Astrocyte of the cerebellum (primary cell): ENCODE results near the gene TMEM240.
"Not testable (repeated sequence)": the region's sequence is repeated elsewhere in the genome, so short reads cannot be mapped to it uniquely, and the experiment has no call there.

ENCODE experiments used
- DNase-seq: peaks from one replicate; pipeline ENCODE4 v3.0.0-alpha.2; 2011; ENCODE audit warnings: low read depth
- H3K4me3 ChIP-seq: 2 replicates; pipeline ENCODE4 v1.5.1; 2011; ENCODE audit warnings: mild to moderate bottlenecking, low read depth, low read length, moderate library complexity
- CTCF ChIP-seq: IDR thresholded peaks from 2 replicates; pipeline ENCODE4 v1.5.1; 2012; ENCODE audit warnings: low read length, low read depth, moderate library complexity, mild to moderate bottlenecking; ENCODE audit errors: missing control alignments
- in situ Hi-C: cut with HindIII; loops from 2 replicates; pipeline ENCODE4 v1.10.0; 2017; ENCODE audit warnings: low sequenced_read_pairs

The TMEM240 gene

GRCh38 chr1:1536019-1536937 is 4.1 kb downstream of the TMEM240 start:
- no peak for TF ChIP-seq CTCF
- in situ Hi-C loops, result no loop called here
- no peak for DNase-seq
- no peak overlapping the region for H3K4me3 ChIP-seq

DNA sequence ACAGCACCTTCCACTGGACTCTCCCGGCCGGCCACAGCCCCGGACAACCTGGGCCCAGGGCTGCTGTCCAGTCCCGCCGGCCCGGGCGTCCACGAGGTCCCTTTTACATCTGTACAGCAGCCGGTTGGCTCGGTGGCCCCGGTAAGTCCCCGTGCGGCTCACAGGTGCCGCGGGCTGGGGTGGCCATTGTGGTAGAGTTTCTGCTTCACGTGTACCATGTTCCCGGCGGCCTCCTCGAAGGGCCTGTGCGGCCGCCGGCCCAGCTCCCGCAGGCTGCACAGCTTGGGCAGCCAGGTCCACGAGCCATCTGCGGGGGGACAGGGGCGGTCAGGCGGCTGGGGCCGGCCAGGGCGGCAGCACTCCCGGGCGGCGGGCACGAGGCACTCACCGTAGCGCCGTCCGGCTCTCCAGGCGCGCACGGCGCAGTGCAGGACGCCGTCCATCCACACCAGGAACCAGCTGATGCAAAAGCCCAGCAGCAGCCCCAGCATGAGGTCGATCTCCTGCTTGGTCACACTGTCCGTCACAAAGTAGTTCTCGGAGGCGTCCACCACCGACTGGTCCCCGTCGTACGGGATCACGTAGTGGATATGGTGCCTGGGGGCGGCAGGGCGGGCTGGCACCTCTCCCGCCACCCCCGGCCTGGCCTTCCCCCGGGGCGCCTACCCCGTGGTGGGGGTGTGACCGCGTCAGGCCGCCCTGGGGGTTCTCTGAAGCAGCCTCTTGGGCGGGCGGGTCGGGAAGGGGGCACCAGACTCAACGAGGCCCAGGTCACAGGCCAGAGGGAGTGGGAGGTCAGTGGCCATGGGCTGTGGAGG is 5.0 kb downstream of the TMEM240 start:
- in situ Hi-C loops, result no loop called here
- no peak for DNase-seq
- H3K4me3 ChIP-seq, result no peak overlapping the region
- no peak for TF ChIP-seq CTCF

- DNase-seq, result no peak
- in situ Hi-C loops, result no loop called here
- H3K4me3 ChIP-seq, result no peak overlapping the region
- TF ChIP-seq CTCF, result no peak
These were observed 5.8 kb downstream of the TMEM240 start for GRCh38 chr1:1534401-1535154.

DNA sequence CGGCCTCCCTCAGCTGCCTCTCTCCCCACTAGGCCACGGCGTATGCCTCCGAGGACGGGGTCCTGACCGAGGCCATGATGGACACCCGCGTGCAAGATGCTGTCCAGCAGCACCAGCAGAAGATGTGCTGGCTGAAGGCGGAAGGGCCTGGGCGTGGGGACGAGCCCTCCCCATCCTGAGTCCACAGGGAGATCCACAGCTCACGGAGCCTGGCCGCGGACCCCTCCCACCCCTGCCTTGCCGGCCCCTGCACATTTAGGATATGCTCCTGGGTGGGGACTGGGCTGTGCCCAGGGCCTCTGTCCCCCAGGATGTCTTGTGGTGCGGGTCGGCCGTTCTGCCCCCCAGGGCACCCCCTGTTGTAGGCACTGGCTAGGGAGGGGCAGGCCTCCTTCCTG is 6.5 kb downstream of the TMEM240 start:
- H3K4me3 ChIP-seq, in situ Hi-C loops, DNase-seq: not testable (repeated sequence)

DNA sequence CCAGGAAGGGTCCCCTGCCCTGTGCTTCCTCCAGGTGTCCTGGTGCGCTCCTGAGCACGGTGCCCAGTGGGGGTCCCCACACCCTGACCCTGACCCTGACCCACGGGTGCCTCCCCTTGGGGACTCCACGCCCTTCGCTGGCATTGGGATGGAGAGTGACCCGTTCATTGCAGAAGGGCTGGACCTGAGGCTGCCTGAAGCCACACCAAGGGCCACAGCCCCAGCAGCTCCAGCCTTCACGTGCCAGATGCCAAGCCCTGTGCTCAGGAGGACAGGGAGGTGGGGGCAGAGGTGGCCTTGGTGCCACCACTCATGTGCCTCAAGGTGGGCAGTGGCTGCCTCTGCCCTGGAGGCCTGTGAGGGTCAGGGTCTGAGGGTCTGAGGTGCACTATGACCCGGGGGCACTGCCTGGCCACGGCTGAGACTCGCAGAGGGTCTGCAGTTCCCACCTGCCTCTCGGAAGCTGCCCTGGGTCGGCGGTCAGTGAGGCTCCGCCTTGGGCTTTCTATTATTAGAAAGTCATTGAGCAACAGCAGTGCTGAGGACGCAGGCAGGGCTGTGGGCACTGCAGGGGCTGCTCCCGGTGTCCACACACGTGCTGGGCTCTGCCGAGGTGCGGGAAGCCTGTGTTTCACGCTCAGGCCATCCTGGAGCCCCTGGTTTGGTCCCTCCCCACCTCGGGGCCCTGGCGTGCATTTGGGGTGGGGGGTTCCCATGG is 7.1 kb downstream of the TMEM240 start:
- H3K4me3 ChIP-seq, DNase-seq, in situ Hi-C loops: not testable (repeated sequence)

GRCh38 chr1:1531947-1532346 is 8.5 kb downstream of the TMEM240 start:
- TF ChIP-seq CTCF, result no peak
- DNase-seq, result no peak
- no peak overlapping the region for H3K4me3 ChIP-seq
- in situ Hi-C loops, result no loop called here

DNA sequence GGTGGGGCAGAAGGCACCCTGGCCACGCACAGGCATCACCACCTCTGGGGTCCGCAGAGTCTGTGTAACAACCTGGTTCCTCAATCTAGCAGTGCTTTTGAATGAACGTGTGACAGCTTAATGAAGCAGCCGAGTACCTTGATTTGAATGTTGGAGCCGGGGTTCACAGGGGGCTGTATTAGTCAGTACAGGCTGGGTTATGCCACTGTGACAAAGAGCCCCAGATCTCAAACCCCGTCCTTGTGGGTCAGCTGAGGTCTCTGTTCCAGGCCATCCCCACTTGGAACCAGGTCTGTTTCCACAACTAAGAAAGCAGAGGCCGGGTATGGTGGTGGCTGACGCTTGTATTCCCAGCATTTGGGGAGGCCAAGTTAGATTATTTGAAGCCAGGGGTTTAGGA is 10.5 kb downstream of the TMEM240 start:
- H3K4me3 ChIP-seq, result no peak overlapping the region
- no peak for TF ChIP-seq CTCF
- in situ Hi-C loops, result no loop called here
- DNase-seq, result no peak
